ENCODE measurements around the gene SLC32A1.
A peak's percentile ranks its signal among the peaks of the same experiment; 100 is the strongest.

The SLC32A1 gene

DNA sequence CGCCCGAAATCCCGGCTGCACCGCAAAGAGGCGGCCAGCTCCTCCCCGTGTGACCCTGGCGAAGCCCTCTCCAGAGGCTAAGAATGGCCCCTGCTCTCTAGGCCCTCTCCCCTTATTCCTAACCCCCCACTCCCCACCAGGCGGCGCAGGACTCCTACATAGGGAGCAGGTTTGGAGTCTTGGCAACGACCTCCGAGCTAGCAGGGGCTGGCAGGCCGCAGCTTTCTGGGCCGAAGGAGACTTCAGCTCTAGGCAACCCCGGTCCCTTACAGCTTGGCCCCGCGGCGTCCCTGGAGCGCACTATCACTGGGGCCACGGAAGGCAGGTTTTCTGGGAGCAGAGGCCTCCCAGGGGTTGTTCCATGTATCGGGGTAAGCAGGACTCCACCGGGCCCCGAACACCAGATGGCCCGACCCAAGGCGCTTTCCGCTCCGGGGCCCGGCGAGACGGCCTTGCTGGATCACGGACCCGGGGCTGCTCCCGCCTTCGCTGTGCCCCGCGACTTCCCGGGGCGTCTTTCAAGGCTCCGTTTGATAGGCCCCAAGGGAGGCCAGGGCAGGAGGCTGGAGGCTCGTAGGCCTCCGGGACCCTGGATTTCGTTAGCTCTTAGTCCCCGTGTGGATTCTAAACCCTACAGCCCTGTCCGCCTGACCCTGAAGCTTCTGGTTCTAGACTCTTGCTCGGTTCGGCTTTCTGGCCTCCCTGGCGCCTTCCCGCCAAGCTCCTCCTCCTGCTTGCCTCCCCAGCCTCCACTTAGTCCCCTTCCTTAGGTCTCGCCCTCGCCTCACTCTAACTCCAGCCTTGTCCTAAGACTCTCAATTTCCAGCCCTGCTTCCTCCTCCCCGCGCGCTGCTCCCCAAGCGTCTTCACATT, 1.9 kb downstream of the SLC32A1 start:
- peak; percentile 56 for DNase-seq

- DNase-seq: no peak
These were observed 2.7 kb downstream of the SLC32A1 start for GRCh38 chr20:38726804-38727606.

DNA sequence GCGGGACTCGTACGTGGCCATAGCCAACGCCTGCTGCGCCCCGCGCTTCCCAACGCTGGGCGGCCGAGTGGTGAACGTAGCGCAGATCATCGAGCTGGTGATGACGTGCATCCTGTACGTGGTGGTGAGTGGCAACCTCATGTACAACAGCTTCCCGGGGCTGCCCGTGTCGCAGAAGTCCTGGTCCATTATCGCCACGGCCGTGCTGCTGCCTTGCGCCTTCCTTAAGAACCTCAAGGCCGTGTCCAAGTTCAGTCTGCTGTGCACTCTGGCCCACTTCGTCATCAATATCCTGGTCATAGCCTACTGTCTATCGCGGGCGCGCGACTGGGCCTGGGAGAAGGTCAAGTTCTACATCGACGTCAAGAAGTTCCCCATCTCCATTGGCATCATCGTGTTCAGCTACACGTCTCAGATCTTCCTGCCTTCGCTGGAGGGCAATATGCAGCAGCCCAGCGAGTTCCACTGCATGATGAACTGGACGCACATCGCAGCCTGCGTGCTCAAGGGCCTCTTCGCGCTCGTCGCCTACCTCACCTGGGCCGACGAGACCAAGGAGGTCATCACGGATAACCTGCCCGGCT, 3.4 kb downstream of the SLC32A1 start:
- no peak for DNase-seq

DNA sequence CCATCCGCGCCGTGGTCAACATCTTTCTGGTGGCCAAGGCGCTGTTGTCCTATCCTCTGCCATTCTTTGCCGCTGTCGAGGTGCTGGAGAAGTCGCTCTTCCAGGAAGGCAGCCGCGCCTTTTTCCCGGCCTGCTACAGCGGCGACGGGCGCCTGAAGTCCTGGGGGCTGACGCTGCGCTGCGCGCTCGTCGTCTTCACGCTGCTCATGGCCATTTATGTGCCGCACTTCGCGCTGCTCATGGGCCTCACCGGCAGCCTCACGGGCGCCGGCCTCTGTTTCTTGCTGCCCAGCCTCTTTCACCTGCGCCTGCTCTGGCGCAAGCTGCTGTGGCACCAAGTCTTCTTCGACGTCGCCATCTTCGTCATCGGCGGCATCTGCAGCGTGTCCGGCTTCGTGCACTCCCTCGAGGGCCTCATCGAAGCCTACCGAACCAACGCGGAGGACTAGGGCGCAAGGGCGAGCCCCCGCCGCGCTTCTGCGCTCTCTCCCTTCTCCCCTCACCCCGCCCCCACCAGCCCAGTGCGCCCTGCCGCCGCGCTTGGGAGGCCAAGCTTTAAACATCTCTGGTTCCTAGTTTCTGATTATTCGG, 4.0 kb downstream of the SLC32A1 start:
- DNase-seq: no peak

- DNase-seq: peak; percentile 85
These were observed 4.8 kb downstream of the SLC32A1 start for GRCh38 chr20:38728911-38729642.

DNA sequence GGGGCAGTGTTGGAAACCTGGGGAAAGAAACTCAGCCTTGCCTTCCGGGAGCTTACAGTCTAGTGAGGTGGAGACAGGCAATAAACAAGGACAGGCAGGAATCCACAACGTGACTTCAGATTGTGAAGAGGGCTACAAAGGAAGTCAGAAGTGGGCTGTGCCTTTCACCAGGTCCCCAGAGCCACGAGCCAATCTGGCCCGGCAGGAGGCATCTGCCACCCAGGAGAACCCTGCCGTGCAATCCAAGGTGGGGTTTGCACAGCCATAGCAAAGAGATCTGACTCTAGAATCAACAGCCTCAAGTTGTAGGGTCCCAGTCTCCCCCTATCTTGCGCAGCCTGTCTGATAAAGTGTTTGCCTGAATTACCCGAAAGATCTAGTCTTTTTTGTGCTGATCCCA, 5.5 kb downstream of the SLC32A1 start:
- peak; percentile 11 for DNase-seq

- no peak for DNase-seq
These were observed 6.1 kb downstream of the SLC32A1 start for GRCh38 chr20:38730167-38730988.

- DNase-seq: peak; percentile 67
These were observed 6.9 kb downstream of the SLC32A1 start for GRCh38 chr20:38730989-38731737.

DNA sequence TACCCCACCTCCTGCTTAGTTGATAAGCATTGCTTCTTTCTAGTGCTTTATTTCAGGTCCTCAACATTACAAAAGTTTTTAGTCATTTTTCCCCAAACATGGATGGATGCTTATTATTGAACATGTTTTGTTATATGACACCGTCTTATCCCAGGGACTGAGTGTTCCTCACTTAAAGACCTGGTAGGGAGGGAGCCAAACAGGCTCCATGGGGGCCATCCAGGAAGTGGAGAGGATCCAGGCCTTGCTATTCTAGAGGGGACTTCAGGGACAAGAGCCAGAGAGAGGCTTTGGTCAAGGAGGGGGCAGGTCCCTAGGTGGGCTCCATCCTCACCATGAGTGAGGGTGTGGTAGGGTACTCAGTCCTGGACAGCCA, 7.4 kb downstream of the SLC32A1 start:
- no peak for DNase-seq

GRCh38 chr20:38732981-38733380, 8.7 kb downstream of the SLC32A1 start:
- no peak for DNase-seq

GRCh38 chr20:38735172-38735571, 10.9 kb downstream of the SLC32A1 start:
- no peak for DNase-seq

DNA sequence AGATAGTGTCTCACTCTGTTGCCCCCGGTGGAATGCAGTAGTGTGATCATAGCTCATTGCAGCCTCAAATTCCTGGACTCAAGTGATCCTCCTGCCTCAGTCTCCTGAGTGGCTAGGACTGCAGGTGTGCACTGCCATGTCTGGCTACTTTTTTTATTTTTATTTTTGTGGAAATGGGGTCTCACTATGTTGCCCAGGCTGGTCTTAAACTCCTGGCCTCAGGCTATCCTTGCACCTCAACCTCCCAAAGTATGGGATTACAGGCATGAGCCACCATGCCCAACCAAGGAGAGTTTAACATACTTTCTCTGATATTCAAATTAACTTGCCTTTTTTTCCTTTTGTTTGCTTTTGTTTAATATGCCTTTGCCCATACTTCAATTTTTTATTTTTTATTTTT, 13.6 kb downstream of the SLC32A1 start:
- no peak for DNase-seq

DNA sequence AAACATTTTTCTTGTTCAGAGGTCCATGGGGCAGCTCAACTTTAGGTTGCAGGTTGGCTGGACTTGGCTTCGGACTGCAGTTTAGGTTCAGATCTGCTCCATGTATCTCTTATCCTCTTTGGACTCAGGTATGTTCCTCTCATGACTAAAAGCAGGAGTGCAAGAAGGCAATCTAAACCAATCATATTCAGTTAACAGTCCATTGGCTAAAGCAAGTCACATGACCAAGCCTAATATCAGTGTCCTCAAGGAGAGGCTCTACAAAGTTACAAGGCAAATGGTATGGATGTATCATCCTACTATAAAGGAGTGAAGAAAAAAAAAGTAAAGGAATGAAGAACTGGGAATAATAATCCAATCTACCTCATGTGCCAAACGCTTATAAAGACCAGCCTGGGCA, 21.5 kb downstream of the SLC32A1 start:
- DNase-seq: no peak

DNA sequence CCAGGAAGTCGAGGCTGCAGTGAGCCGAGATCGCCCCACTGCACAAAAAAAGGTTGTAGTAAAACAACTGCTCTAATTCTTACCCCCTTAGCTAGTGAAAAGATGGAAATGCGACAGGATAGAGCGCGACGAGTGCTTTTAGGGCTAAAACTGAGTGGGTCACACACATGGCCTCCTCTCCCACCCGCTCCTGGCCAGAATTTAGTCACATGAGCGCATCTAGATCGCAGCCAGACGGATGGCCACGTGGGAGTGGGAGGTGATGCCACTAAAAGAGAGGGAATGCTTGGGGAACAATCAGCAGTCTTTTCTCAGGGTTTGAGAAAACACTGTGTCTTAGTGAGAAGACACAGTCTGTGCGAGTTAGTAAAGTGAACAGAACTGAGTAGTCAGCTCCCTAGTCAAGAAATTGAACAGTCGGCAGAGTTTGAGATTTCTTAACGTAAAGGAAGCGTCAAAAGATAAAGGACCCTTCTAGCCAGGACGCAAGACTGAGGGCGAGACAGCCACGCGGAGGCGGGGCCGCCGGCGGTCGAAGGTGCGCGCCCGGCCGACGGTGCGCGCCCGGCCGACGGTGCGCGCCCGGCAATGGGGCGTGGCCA, 23.3 kb downstream of the SLC32A1 start:
- DNase-seq: no peak

- DNase-seq: peak; percentile 50
These were observed 24.0 kb downstream of the SLC32A1 start, which contains the start of gene ACTR5 for GRCh38 chr20:38748097-38748860. TSS of gene ACTR5 (plus strand) at chr20:38748460. CDS start at chr20:38748479, 19 bp downstream.

DNA sequence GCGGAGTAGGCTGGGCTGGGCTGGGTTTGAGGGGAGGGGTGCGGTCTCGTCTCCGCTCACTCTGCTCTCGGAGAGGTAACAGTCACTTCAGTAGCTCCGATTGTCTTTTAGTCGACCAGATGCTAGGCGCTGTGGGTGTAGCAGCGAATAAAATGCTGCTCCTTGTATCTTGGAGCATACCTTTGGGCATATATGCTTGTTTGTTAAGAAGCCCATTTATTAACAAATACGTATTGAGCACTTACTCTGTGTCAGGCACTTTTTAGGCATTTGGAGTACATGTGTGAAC, 24.5 kb downstream of the SLC32A1 start:
- no peak for DNase-seq

GRCh38 chr20:38751360-38751976, 27.2 kb downstream of the SLC32A1 start:
- peak; percentile 10 for DNase-seq

- no peak for DNase-seq
These were observed 27.7 kb downstream of the SLC32A1 start for GRCh38 chr20:38752029-38752428.

DNA sequence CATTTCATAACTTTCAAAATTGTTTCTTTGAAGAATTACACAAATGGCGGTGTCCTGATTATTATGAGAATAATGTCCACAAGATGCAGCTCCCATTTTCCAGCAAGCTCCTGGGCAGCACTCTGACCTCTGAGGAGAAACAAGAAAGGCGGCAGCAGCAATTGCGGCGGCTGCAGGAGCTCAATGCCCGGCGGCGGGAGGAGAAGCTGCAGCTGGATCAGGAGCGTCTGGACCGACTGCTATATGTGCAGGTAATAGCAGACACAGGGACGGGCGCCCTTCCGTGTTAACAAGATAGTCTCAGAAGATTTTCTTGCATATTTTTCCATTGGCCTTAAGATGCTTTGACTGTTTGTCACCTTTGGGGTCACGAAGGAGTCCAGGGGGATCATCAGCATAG, 30.6 kb downstream of the SLC32A1 start:
- DNase-seq: no peak

All from NCI-H524 treated with DMSO at 0.1 percent for 48 hours (cell line).